ENCODE data around the gene SULT1B1.

Gene SULT1B1

DNA sequence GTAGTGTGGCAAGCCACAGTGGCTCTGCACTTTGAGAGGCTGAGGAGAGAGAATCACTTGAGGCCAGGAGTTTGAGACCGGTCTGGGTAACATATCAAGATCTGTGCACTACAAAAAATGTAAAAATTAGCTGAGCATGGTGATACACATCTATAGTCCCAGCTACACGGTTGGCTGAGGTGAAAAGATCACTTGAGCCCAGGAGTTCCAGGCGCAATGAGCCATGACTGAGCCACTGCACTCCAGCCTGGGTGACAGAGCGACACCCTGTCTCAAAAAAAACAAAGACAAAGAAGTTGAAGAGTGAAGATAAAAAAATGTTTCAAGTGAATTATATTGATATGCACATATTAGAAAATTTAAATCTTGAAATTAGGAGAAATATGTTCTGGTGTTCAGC, 46.3 kb downstream of the SULT1B1 start:
- peak overlapping the region; percentile 88 for H3K27ac ChIP-seq
- peaks cover 30 to 36% of the 10 kb centered on the region in 2 experiments for H3K4me1 ChIP-seq (ENCODE audit: control insufficient read depth in 1 of 2, insufficient read depth in 1 of 2, low read depth in 1 of 2, low read length in 1 of 2)
- H3K9me3 ChIP-seq: no peaks in the 10 kb centered on the region
- TF ChIP-seq, protein P1, sequence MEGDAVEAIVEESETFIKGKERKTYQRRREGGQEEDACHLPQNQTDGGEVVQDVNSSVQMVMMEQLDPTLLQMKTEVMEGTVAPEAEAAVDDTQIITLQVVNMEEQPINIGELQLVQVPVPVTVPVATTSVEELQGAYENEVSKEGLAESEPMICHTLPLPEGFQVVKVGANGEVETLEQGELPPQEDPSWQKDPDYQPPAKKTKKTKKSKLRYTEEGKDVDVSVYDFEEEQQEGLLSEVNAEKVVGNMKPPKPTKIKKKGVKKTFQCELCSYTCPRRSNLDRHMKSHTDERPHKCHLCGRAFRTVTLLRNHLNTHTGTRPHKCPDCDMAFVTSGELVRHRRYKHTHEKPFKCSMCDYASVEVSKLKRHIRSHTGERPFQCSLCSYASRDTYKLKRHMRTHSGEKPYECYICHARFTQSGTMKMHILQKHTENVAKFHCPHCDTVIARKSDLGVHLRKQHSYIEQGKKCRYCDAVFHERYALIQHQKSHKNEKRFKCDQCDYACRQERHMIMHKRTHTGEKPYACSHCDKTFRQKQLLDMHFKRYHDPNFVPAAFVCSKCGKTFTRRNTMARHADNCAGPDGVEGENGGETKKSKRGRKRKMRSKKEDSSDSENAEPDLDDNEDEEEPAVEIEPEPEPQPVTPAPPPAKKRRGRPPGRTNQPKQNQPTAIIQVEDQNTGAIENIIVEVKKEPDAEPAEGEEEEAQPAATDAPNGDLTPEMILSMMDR (IDR thresholded peaks at IDR 0.05): no peak
- peak overlapping the region in 1 of 2 experiments; percentile 20 for H3K4me3 ChIP-seq (ENCODE audit: low read depth in 1 of 2, low read length in 1 of 2)
- no peaks in the 10 kb centered on the region for H3K27me3 ChIP-seq
- H3K36me3 ChIP-seq: no peaks in the 10 kb centered on the region

DNA sequence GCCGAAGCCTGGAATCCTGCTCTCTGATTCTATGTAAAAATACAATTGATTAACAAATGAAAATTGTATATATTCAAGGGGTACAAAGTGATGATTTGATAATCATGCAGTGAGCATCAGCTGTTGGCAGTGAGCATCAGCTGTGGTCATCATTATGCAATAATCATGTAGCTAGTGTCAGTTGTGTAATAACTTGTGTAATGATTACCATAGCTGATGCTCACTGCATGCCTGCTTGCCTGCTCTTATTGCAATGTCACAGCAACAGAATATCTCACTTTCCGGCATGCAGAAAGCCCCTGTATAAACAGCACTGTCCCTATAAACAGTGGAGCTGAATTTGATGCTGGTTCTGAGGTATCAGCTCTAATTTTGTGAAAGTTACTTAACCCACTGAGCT, 46.8 kb downstream of the SULT1B1 start:
- no peaks in the 10 kb centered on the region for H3K27me3 ChIP-seq
- H3K9me3 ChIP-seq: no peaks in the 10 kb centered on the region
- H3K4me1 ChIP-seq (ENCODE audit: control insufficient read depth in 1 of 2, insufficient read depth in 1 of 2, low read depth in 1 of 2, low read length in 1 of 2): peaks cover 27 to 32% of the 10 kb centered on the region in 2 experiments
- TF ChIP-seq, protein P1 (IDR thresholded peaks at IDR 0.05): no peak
- peak overlapping the region; percentile 88 for H3K27ac ChIP-seq
- no peaks in the 10 kb centered on the region for H3K36me3 ChIP-seq
- H3K4me3 ChIP-seq (ENCODE audit: low read depth in 1 of 2, low read length in 1 of 2): peak overlapping the region in 1 of 2 experiments; percentile 20

- Histone ChIP-seq H3K4me3 (ENCODE audit: low read depth in 1 of 2, low read length in 1 of 2) (no peak overlapping the region), H3K4me1 (ENCODE audit: control insufficient read depth in 1 of 2, insufficient read depth in 1 of 2, low read depth in 1 of 2, low read length in 1 of 2) (peaks cover 21 to 23% of the 10 kb centered on the region in 2 experiments), H3K27ac (no peak overlapping the region), H3K9me3 (no peaks in the 10 kb centered on the region), H3K36me3 (no peaks in the 10 kb centered on the region), H3K27me3 (no peaks in the 10 kb centered on the region)
- TF ChIP-seq, protein P1 (IDR thresholded peaks at IDR 0.05): no peak
Observed at GRCh38 chr4:69710580-69710979, 49.8 kb downstream of the SULT1B1 start.

DNA sequence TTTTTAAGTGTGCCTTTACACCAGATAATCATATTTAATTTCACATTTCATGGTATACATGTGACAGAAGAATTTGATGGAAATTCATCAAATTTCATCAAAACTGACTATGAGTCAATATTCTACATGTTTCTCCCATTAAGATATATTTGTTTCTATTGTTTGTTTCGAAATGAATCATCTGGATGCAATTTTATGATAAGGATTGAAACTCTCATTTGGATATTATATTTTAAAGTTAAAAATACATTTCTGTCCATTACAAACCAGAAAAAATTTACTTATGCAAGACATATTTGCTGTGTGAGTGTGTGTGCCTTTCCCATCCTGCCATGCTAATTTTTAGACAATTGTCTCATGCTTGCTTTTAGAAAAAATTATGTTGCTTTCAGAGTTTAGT, 52.2 kb downstream of the SULT1B1 start:
- Histone ChIP-seq H3K27me3 (no peaks in the 10 kb centered on the region), H3K4me3 (ENCODE audit: low read depth in 1 of 2, low read length in 1 of 2) (no peak overlapping the region), H3K4me1 (ENCODE audit: control insufficient read depth in 1 of 2, insufficient read depth in 1 of 2, low read depth in 1 of 2, low read length in 1 of 2) (peaks cover 6 to 10% of the 10 kb centered on the region in 2 experiments), H3K27ac (no peak overlapping the region), H3K9me3 (no peaks in the 10 kb centered on the region), H3K36me3 (no peaks in the 10 kb centered on the region)
- TF ChIP-seq, protein P1 (IDR thresholded peaks at IDR 0.05): no peak

GRCh38 chr4:69707807-69708206, 52.6 kb downstream of the SULT1B1 start:
- Histone ChIP-seq H3K9me3 (no peaks in the 10 kb centered on the region), H3K27me3 (no peaks in the 10 kb centered on the region), H3K27ac (no peak overlapping the region), H3K36me3 (no peaks in the 10 kb centered on the region), H3K4me1 (ENCODE audit: control insufficient read depth in 1 of 2, insufficient read depth in 1 of 2, low read depth in 1 of 2, low read length in 1 of 2) (peaks cover 2 to 6% of the 10 kb centered on the region in 2 experiments), H3K4me3 (ENCODE audit: low read depth in 1 of 2, low read length in 1 of 2) (no peak overlapping the region)
- TF ChIP-seq, protein P1 (IDR thresholded peaks at IDR 0.05): no peak

- H3K36me3 ChIP-seq: no peaks in the 10 kb centered on the region
- TF ChIP-seq, protein P1 (IDR thresholded peaks at IDR 0.05): no peak
- no peaks in the 10 kb centered on the region for H3K4me1 ChIP-seq (ENCODE audit: control insufficient read depth in 1 of 2, insufficient read depth in 1 of 2, low read depth in 1 of 2, low read length in 1 of 2)
- no peak overlapping the region for H3K4me3 ChIP-seq (ENCODE audit: low read depth in 1 of 2, low read length in 1 of 2)
- no peaks in the 10 kb centered on the region for H3K9me3 ChIP-seq
- H3K27ac ChIP-seq: no peak overlapping the region
- H3K27me3 ChIP-seq: no peaks in the 10 kb centered on the region
Observed at GRCh38 chr4:69702201-69702600, 58.2 kb downstream of the SULT1B1 start.
